GM21381 (cell line): ENCODE measurements around the gene HSD17B7.

Source experiments
- ATAC-seq: cut with Tn5 transposase; IDR thresholded peaks from one replicate; pipeline ENCODE4 v1.9.1; 2021; ENCODE audit warnings: mild to moderate bottlenecking, moderate library complexity; ENCODE audit not compliant: unreplicated experiment

The HSD17B7 gene

DNA sequence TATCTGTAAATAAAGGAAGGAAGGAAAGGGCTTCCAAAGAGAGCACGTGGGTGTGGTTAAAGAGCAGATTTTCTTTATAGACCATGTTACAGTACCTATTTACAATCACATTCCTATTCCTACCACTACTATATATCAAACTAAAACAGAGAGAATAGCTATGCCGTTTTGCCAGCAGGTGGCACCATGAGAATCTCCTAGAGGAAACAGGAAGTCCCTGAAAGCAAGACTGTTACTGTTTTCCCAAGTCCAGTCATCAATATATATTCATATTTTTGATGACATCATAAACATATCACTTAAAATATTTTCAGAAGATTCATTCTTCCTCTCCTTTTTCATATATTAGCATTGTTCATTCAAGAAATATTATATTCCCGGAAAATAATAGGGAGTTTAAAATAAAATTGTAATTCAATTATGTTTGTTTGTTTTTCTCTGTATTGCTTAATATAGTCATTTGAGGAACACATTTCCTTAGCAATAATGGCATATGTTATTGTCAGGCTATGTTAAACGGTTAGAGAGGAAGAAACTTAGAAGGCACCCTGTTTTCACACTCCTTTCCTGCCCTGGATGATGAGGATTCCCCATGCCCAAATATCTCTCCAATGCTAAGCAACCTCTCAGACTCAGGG, 63.9 kb downstream of the HSD17B7 start:
- peak; percentile 81 for ATAC-seq

- no peak for ATAC-seq
These were observed 65.1 kb downstream of the HSD17B7 start for GRCh38 chr1:162855461-162856150.

DNA sequence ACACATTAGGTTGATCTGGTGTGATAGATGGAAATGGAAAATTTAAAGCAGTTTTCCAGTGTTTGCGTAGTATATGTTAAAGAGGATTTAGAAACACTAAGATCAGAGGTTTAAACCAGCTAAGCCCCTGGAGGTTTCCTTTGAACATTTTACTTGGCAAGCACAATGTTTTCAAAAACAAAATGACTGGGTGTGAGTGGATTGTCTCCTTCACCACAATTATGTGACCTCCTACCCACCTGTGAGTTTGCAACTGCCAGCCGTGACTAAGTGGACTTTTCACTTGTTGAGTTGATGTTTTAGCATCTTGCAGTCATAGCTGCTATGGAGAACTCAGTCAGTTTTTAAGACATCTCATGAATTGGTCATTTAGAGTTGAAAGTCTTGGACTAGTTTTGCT, 65.8 kb downstream of the HSD17B7 start:
- ATAC-seq: no peak

GRCh38 chr1:162857850-162858249, 67.3 kb downstream of the HSD17B7 start:
- ATAC-seq: no peak

DNA sequence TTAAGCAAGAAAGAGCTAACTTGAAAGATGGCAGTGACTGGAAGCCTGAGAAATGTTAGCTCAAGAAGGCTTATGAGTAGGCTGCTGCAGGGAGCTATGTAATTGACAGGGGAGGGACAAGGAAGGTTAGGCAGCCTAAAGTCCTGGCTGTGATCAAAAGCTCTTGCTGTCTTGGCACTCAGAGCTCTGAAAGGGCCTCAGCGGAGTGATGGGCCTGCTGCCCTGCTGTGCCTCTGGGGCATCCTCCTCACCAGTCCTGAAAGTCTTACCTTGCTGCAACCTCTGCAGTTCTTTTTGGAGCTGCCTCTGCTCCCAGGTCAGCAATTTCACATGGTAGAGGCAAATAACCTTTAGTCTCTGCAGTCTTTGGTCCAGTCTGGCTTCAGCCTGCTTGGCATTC, 68.7 kb downstream of the HSD17B7 start:
- ATAC-seq: no peak

DNA sequence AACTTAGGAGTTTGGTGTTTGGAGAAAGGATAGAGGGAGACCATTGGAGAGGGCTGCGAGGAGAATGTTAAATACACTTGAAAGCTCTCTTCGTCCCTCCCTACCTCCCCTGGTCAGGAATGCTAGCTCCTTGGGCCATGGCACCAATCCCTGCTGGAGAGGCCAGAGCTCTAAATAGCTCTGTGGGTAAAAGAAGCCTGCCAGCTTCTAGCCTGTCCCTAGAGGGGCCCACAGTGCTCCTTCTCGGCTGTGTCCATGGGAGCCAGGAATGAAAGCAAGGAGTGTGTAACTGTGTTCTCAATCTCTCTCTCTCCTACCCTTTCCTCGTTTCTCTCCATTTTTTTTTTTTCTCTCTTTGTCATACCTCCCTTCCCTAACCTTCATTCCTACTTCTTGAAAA, 70.6 kb downstream of the HSD17B7 start, which contains the start of gene CCDC190:
CCDC190 (minus strand) TSS at position 75 of the 400 bp plus-strand sequence. CDS start 1,529 bp downstream, outside the sequence.
- ATAC-seq: no peak

DNA sequence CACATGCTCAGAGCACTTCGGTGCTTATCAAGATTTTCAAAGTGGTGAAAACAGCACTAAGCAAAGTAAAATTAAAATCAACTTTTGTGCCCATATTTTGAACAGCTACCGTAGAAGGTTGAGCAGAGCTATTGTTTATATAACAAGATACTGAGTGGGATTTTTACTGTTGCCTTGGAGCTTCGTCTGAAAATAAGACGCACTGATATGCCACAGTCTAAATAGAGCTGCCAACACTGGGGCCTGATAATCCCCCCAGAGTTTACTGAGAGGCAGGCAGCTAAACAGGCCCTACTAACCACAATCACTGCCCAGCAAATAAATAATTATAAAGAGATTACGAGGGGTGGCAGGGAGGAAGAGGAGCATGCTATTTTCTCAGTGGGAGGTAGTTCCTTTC, 71.1 kb downstream of the HSD17B7 start:
- no peak for ATAC-seq
